ENCODE results near the gene SLC34A1. TPM values are rescaled to one million over a fixed set of nuclear protein-coding genes. Genes with fewer than 3 reads are reported as not detected.
A peak's percentile ranks its signal among the peaks of the same experiment; 100 is the strongest.

SLC34A1 gene
- total RNA-seq, 1 experiment from 2014 or later = not detected

GRCh38 chr5:177447611-177448243 is 63.5 kb downstream of the SLC34A1 start:
- TF ChIP-seq CTCF (IDR thresholded peaks at IDR 0.05; ENCODE audit: insufficient read depth in 1 of 2, low read depth in 1 of 2, low read length in 1 of 2, severe bottlenecking in 1 of 2, unreplicated experiment in 1 of 2) = no peak
- H3K36me3 ChIP-seq (ENCODE audit: control insufficient read depth, insufficient read depth, low read length) = no peaks in the 10 kb centered on the region; the same call in 1 of the 2 replicates
- ChIA-PET CTCF (interaction anchor here (0.5 to 6.4 kb wide), 5 partner anchors 44 to 77 kb away, joined by 3 to 78 read pairs (median 6); no protein-coding TSS in a partner anchor), POLR2A (interaction anchor here (0.6 to 2.4 kb wide), 2 partner anchors 21 to 45 kb away, joined by 3 to 13 read pairs; partner anchors contain the start of gene GRK6)
- Mint-ChIP-seq H3K36me3 (ENCODE audit: insufficient read depth, unreplicated experiment) (peaks cover 55% of the 10 kb centered on the region), H3K4me3 (ENCODE audit: unreplicated experiment) (peak overlapping the region; percentile 70), H3K4me1 (ENCODE audit: low read depth, unreplicated experiment) (peaks cover 8% of the 10 kb centered on the region), H3K27ac (ENCODE audit: unreplicated experiment) (peak overlapping the region; percentile 2), H3K27me3 (ENCODE audit: insufficient read depth, unreplicated experiment) (peaks cover 6% of the 10 kb centered on the region), H3K9me3 (ENCODE audit: unreplicated experiment) (no peaks in the 10 kb centered on the region)
- no TSS peak for BruUV-seq (replicated peaks)
- peak overlapping the region; percentile 78 for H3K4me3 ChIP-seq (ENCODE audit: low read depth, low read length)
- intact Hi-C loops (cut with micrococcal nuclease; ENCODE audit: unreplicated experiment) = loop anchor here (2.0 kb wide), 2 partner anchors 21 to 43 kb away; partner anchors contain the start of gene GRK6
- H3K4me1 ChIP-seq = peaks cover 6% of the 10 kb centered on the region; the same call in 1 of the 2 replicates
- no peak for DNase-seq
- no peaks in the 10 kb centered on the region for H3K27me3 ChIP-seq (replicated peaks; ENCODE audit: control insufficient read depth, insufficient read depth, low read length)
- no peaks in the 10 kb centered on the region for H3K9me3 ChIP-seq

Other genes starting within 250 kb of the SLC34A1 start
- gene RAB24, start 80.7 kb upstream of the SLC34A1 start, total RNA-seq (2022) = 29.9 and 31.7 TPM in 2 replicates
- gene PRELID1, start 80.6 kb upstream of the SLC34A1 start, total RNA-seq (2022) = 201 and 229 TPM in 2 replicates
- 19.8 and 20.6 TPM in 2 replicates for gene MXD3, start 72.5 kb upstream of the SLC34A1 start, total RNA-seq (2022)
- gene LMAN2, start 32.8 kb upstream of the SLC34A1 start, total RNA-seq (2022) = 240 and 241 TPM in 2 replicates
- gene RGS14, start 26.5 kb upstream of the SLC34A1 start, total RNA-seq (2022) = 15.2 and 16.7 TPM in 2 replicates
- not detected in 2 replicates for gene PFN3, start 16.2 kb downstream of the SLC34A1 start, total RNA-seq (2022)
- 13.3 and 14.0 TPM in 2 replicates for gene F12, start 25.1 kb downstream of the SLC34A1 start, total RNA-seq (2022)
- gene GRK6, start 42.2 kb downstream of the SLC34A1 start, total RNA-seq (2022) = 64.4 and 71.9 TPM in 2 replicates
- 4.7 and 5.7 TPM in 2 replicates for gene PRR7, start 62.4 kb downstream of the SLC34A1 start, total RNA-seq (2022)
- gene DBN1, start 89.2 kb downstream of the SLC34A1 start, total RNA-seq (2022) = 139 and 144 TPM in 2 replicates
- gene PDLIM7, start 113.2 kb downstream of the SLC34A1 start, total RNA-seq (2022) = 49.1 and 56.8 TPM in 2 replicates
- gene DOK3, start 125.4 kb downstream of the SLC34A1 start, total RNA-seq (2022) = 7.9 and 10.1 TPM in 2 replicates
- 116 and 137 TPM in 2 replicates for gene DDX41, start 132.5 kb downstream of the SLC34A1 start, total RNA-seq (2022)
- gene FAM193B, start 170.1 kb downstream of the SLC34A1 start, total RNA-seq (2022) = 72.9 and 82.7 TPM in 2 replicates
- 236 and 240 TPM in 2 replicates for gene TMED9, start 207.8 kb downstream of the SLC34A1 start, total RNA-seq (2022)
- gene B4GALT7, start 215.7 kb downstream of the SLC34A1 start, total RNA-seq (2022) = 28.8 and 30.0 TPM in 2 replicates